ENCODE data around the gene UNC13D.

- TF ChIP-seq EZH2phosphoT487 (conservative IDR thresholded peaks at IDR 0.05; ENCODE audit: low read length): no peak
- no peak for TF ChIP-seq CTCF (IDR thresholded peaks at IDR 0.05; ENCODE audit: insufficient read depth, low read length, poor library complexity, severe bottlenecking)
These were observed 1.8 kb downstream of the UNC13D start for GRCh38 chr17:75842411-75842810.
